ENCODE data around the gene AKT2.

The AKT2 gene

DNA sequence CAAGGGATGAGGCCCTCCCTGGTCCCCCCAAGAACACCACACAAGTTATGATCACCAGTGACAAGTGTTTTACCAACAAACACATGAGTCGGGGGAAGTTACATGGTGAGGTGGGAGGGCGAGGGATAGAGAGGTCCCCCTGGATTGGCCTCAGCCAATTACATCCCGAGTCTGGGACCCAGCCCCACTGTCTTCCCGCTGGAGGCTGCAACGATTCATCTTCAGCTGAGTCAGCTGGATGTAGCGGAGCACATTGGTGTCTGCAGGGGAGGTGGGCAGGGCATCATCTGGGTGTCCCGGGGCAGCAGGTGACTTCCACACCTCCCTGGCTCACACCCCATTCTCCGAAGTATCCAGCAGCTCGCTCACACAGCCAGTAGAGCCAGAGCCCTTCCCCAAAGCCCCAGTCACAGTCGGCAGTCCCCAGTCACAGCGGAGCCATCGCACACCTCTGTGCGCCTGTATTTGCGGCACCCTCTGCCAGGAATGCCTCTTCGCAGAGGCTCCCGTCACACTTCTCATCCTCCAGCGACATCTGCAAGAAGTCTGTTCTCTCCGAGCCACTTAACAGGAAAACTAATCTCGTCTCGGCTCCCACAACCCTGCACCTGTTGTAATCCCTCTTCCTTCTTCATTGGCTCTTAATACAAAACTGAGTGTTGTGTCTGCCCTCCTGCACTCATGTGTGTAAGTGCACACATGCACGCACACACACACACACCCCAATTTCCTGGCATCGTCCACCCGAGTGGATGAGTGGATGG, 69.0 kb downstream of the AKT2 start:
- H3K4me3 ChIP-seq (replicated peaks in 1 of 2; ENCODE audit: low read depth in 2 of 2, low read length in 2 of 2) = no peak overlapping the region
- no peak for DNase-seq (ENCODE audit: low read depth in 2 of 2)
- TF ChIP-seq, protein P1, sequence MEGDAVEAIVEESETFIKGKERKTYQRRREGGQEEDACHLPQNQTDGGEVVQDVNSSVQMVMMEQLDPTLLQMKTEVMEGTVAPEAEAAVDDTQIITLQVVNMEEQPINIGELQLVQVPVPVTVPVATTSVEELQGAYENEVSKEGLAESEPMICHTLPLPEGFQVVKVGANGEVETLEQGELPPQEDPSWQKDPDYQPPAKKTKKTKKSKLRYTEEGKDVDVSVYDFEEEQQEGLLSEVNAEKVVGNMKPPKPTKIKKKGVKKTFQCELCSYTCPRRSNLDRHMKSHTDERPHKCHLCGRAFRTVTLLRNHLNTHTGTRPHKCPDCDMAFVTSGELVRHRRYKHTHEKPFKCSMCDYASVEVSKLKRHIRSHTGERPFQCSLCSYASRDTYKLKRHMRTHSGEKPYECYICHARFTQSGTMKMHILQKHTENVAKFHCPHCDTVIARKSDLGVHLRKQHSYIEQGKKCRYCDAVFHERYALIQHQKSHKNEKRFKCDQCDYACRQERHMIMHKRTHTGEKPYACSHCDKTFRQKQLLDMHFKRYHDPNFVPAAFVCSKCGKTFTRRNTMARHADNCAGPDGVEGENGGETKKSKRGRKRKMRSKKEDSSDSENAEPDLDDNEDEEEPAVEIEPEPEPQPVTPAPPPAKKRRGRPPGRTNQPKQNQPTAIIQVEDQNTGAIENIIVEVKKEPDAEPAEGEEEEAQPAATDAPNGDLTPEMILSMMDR (IDR thresholded peaks at IDR 0.05; ENCODE audit: low read depth, low read length) = no peak

DNA sequence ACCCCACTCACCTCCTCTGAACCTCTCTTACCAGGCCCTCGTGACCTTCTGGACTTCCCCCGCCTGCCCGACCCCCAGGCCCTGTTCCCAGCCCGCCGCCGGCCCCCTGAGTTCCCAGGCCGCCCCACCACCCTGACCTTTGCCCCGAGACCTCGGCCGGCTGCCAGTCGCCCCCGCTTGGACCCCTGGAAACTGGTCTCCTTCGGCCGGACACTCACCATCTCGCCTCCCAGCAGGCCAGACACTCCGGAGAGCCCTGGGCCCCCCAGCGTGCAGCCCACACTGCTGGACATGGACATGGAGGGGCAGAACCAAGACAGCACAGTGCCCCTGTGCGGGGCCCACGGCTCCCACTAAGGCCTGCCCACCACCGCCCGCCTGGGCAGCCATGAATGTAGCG, 70.2 kb downstream of the AKT2 start:
- TF ChIP-seq, protein P1 (IDR thresholded peaks at IDR 0.05; ENCODE audit: low read depth, low read length) = no peak
- no peak overlapping the region for H3K4me3 ChIP-seq (replicated peaks in 1 of 2; ENCODE audit: low read depth in 2 of 2, low read length in 2 of 2)
- no peak for DNase-seq (ENCODE audit: low read depth in 2 of 2)

DNA sequence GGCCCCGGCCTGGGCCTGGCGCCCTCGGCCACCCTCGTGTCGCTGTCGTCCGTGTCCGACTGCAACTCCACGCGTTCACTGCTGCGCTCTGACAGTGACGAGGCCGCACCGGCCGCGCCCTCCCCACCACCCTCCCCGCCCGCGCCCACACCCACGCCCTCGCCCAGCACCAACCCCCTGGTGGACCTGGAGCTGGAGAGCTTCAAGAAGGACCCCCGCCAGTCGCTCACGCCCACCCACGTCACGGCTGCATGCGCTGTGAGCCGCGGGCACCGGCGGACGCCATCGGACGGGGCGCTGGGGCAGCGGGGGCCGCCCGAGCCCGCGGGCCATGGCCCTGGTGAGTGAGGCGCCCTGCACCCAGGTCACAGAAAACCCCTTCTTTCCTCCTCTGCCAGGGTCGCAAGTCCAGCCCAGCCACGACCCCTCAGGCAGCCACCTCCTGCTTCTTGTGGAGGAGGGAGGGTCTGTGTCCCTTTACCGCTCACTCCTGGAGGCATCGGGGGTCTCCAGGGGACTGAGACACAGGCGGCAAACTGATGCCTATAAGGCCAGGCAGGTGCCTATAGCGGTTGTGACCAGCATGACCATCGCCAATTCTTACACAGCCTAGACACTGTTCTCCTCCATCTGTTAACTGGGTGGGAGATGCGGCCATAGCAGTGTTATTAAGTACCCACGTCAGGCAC, 71.1 kb downstream of the AKT2 start:
- no peak overlapping the region for H3K4me3 ChIP-seq (replicated peaks in 1 of 2; ENCODE audit: low read depth in 2 of 2, low read length in 2 of 2)
- TF ChIP-seq, protein P1 (IDR thresholded peaks at IDR 0.05; ENCODE audit: low read depth, low read length) = no peak
- DNase-seq (ENCODE audit: low read depth in 2 of 2) = no peak

DNA sequence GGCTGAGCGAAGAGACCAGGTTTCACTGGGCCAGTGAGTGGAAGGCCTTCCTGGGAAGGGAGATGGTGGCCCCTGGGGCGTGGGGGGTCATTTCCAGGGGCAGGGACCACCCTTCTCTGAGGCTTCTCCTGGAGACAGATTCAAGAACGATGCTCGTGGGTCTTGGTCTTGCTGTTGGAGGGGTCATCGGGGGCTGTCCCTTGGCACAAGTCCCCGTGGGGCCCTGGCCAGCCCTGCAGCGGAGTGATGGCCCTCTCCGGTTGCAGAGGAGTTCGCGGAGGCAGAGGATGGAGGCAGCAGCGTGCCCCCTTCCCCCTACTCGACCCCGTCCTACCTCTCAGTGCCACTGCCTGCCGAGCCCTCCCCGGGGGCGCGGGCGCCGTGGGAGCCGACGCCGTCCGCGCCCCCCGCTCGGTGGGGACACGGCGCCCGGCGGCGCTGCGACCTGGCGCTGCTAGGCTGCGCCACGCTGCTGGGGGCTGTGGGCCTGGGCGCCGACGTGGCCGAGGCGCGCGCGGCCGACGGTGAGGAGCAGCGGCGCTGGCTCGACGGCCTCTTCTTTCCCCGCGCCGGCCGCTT, 71.8 kb downstream of the AKT2 start:
- no peak for DNase-seq (ENCODE audit: low read depth in 2 of 2)
- TF ChIP-seq, protein P1 (IDR thresholded peaks at IDR 0.05; ENCODE audit: low read depth, low read length) = no peak
- H3K4me3 ChIP-seq (replicated peaks in 1 of 2; ENCODE audit: low read depth in 2 of 2, low read length in 2 of 2) = no peak overlapping the region

DNA sequence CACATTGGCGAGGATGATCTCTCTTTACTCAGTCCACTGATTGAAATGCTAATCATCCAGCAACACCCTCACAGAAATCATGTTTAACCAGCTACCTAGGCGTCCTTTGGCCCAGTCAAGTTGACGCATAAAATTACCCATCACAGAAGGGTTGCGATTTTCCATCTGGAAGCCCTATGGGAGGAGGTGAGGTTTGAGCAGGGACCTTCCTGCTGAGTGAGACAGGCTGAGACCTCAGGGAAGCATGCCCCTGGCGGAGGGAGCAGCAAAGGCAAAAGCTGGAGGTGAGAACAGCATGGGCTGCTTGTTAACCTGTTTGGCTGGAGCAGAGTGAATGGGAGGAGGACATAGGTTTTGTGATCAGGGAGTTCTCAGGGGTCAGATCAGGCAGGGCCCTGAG, 74.3 kb downstream of the AKT2 start:
- TF ChIP-seq, protein P1 (IDR thresholded peaks at IDR 0.05; ENCODE audit: low read depth, low read length) = no peak
- H3K4me3 ChIP-seq (replicated peaks in 1 of 2; ENCODE audit: low read depth in 2 of 2, low read length in 2 of 2) = no peak overlapping the region
- DNase-seq (ENCODE audit: low read depth in 2 of 2) = no peak

DNA sequence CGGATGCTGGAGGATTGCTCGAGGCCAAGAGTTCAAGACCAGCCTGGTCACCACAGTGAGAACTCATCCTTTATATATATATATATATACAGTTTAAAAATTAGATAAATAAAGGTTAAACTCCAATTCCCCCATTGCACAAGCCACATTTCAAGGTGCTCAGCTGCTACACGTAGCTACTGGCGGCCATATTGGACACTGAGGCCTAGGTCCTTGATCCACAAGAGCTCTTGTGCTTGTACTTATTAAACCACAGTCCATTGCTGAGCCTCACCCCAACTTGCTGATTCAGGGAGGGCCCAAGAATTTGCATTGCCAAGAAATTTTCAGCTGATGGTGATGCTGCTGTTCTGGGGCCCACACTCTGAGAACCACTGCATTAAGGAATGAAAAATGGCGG, 76.5 kb downstream of the AKT2 start:
- TF ChIP-seq, protein P1 (IDR thresholded peaks at IDR 0.05; ENCODE audit: low read depth, low read length) = no peak
- no peak overlapping the region for H3K4me3 ChIP-seq (replicated peaks in 1 of 2; ENCODE audit: low read depth in 2 of 2, low read length in 2 of 2)
- DNase-seq (ENCODE audit: low read depth in 2 of 2) = no peak
